ENCODE data around the gene UNC13C.
"Not testable (repeated sequence)": the region's sequence is repeated elsewhere in the genome, so short reads cannot be mapped to it uniquely, and the experiment has no call there.

Gene UNC13C

DNA sequence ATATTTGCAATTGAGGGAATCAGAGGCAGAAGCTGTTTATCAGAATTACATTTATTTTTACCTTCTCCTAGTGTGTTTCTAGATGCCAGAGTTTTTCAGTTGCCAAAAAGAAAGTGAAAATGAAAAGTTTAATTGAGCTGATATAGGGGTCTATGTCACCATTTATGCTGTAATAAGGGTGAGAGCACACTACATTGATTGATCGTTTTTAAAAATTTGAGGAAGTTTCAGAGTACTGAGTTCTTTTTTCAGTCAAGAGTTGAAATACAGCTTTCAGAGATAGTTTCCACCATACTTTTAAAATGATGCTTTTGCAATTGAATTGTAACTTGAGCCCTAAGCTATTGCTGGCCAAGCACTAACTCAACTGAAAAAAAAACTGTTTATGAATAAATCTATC is 326.9 kb downstream of the UNC13C start:
- DNase-seq (ENCODE audit: low read depth in 3 of 3), result no peak

- no peak for DNase-seq (ENCODE audit: low read depth in 3 of 3)
These were observed 329.1 kb downstream of the UNC13C start for GRCh38 chr15:54307252-54307902.

- no peak for DNase-seq (ENCODE audit: low read depth in 3 of 3)
These were observed 329.7 kb downstream of the UNC13C start for GRCh38 chr15:54307926-54308325.

DNA sequence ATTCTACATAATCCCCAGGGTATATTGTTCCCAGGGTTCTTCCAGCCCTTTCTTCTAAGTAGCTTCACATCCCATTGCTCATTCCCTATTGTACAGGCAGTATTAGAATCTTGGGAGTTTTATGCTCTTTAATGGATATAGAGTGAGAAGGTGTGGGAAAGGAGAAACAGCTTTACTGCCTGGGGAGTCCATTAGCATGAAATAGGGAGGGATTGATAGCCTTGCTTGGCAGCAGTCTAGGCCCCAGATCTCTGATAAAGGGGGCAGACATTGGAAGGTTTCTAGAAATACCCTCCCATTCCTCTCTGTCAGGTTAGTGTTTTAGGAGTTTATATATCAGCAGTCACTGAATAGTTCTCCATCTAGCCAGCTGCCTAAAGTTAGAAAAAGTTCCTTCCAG is 334.3 kb downstream of the UNC13C start:
- DNase-seq (ENCODE audit: low read depth in 3 of 3), result no peak

GRCh38 chr15:54321426-54321825 is 343.2 kb downstream of the UNC13C start:
- no peak for DNase-seq (ENCODE audit: low read depth in 3 of 3)

GRCh38 chr15:54322341-54322740 is 344.1 kb downstream of the UNC13C start:
- no peak for DNase-seq (ENCODE audit: low read depth in 3 of 3)

- no peak for DNase-seq (ENCODE audit: low read depth in 3 of 3)
These were observed 367.1 kb downstream of the UNC13C start for GRCh38 chr15:54345301-54345700.

- no peak for DNase-seq (ENCODE audit: low read depth in 3 of 3)
These were observed 367.6 kb downstream of the UNC13C start for GRCh38 chr15:54345827-54346226.

GRCh38 chr15:54347082-54347827 is 369.0 kb downstream of the UNC13C start:
- DNase-seq (ENCODE audit: low read depth in 3 of 3), result no peak

DNA sequence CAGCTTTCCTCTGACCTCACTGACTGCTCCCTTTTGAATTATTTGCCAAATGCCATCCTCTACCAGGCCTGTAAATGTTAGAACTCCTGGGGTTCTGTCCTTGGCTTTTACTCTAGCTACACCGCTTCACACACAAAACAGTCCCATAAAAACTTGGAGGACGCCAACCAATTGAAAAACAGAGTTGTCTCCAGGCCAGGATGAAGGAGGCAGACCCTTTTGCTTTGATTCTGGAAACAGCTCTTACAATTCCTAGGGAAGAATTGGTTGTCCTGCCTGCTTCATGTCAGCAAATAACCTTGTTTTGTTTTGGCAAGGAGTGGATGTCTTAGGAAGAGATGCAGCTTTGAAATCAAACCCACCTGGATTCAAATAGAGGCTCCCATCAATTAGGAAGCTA is 375.5 kb downstream of the UNC13C start:
- DNase-seq (ENCODE audit: low read depth in 3 of 3), result no peak

GRCh38 chr15:54354341-54354740 is 376.1 kb downstream of the UNC13C start:
- no peak for DNase-seq (ENCODE audit: low read depth in 3 of 3)

GRCh38 chr15:54364961-54365360 is 386.7 kb downstream of the UNC13C start:
- no peak for DNase-seq (ENCODE audit: low read depth in 3 of 3)

GRCh38 chr15:54373332-54373731 is 395.1 kb downstream of the UNC13C start:
- DNase-seq (ENCODE audit: low read depth in 3 of 3), result no peak

DNA sequence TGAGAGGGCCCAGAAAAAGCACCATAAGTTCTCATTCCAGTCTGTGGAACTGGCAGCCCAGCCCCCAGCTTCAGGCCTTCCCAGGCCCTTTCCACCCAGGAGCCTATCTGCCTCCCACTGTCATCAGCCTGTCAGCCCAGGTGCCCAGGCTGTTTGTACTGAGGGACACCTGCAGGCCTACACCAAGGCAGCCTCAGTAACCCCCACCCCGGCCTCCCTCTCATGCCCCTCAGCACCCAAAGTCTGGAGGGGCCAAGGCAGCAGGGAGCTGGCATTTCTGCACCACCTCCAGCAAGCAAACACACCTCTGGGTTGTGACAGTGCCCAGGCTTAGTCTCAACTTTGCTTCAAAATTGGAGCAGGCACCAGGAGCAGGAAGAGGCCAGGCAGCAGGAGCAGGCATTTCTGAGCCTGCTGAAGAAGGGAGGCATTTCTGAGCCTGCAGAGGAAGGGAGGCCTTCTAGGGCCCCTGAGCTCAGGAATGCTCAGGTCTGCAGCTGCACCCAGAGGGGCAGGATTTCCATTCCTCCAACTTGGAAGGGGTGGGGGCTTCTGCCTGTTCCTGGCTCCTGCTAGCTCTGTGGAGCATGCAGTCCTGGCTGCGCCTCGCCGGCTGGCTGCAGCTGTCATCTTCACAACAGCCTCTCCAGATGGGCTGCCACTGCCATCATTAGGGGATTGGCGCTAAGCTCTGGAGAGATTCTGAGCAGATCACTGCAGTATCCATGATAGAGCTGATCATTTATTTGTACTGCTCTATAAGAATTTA is 396.1 kb downstream of the UNC13C start:
- DNase-seq (ENCODE audit: low read depth in 3 of 3), result no peak

DNA sequence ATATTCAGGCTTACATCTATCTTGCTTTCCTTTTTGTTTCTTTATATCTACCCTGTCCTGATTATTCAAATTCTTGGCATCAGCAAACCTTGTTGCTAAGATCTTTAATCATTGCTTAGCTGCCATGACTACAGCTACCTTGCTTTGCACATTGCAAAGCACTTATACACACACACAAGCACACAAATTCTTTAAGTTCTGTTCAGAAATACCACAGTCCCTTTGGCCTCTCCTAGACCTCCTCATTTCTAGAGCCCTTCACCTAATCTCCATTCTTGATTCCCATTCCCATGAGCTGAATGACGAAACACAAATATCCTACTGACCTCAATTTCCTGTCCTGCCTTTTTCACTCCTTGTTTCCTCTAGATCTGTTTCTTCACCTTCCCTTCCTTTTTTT is 409.6 kb downstream of the UNC13C start:
- DNase-seq (ENCODE audit: low read depth in 3 of 3), result no peak

DNA sequence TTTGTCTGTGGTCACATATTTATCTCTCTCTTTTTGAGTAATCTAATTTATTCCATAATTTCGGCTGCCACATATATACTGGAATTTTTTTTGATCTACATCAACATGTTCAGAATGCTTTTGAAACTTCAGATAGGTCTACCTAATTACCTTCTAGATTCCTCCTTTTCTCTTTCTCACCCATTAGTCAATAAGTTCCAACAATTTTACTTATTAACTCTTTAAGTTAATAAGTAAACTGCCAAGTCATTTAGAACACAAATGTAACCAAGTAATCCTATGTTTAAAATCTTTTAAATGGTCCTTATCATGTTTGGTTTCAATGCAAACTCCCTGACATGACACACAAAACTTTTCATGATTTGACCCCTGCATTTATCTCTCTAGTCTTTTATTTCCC is 410.5 kb downstream of the UNC13C start:
- DNase-seq (ENCODE audit: low read depth in 3 of 3), result no peak

DNA sequence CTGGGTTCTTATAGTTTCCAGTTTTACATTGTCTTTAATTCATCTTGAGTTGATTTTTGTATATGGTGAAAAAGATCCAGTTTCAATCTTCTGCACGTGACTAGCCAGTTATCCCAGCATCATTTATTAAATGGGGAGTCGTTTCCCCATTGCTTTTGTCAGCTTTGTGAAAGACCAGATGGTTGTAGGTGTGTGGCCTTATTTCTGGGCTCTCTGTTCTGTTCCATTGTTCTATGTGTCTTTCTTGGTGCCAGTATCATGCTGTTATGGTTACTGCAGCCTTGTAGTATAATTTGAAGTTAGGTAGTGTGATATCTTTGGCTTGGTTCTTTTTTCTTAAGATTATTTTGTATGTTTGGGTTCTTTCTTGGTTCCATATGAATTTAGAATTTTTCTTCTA is 432.2 kb downstream of the UNC13C start:
- DNase-seq (ENCODE audit: low read depth in 3 of 3), result no peak

DNA sequence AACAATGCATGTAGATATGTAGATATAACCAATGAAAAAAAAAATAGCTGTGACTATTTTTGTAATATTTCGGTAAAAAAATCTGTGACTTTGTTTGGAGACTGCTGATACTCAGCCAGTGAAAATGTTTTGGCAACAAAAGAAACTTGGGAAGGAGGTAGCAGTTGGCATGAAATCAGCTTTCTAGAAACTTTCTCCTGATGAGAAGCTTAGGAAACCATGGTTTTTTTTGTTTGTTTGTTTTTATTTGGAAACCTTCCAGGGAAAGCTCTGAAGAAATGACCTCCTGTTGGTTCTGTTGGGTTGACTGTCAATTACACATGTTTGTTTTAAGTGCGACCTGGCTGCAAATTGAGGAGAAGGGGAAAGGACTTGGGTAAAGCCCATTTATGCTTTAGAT is 445.9 kb downstream of the UNC13C start:
- no peak for DNase-seq (ENCODE audit: low read depth in 3 of 3)

DNA sequence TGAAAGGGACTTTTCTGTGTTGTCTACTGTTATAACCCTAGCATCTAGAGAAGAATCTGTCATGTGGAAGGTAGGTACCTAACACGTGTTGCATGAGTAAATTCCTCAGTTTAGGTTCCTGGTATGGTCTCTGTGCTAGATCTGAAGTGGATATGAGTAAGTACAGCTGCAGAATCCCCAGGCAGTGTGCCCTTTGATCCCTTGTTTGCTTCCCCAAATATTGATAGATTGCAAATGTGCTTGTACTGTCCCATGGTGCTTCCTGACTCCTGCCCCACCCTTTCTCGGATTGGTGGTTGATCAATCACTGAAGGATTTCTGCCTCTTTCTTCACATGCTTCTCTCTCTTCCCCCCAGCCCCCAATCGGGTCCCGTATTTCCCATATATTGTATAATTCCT is 450.4 kb downstream of the UNC13C start:
- DNase-seq (ENCODE audit: low read depth in 3 of 3), result no peak

DNA sequence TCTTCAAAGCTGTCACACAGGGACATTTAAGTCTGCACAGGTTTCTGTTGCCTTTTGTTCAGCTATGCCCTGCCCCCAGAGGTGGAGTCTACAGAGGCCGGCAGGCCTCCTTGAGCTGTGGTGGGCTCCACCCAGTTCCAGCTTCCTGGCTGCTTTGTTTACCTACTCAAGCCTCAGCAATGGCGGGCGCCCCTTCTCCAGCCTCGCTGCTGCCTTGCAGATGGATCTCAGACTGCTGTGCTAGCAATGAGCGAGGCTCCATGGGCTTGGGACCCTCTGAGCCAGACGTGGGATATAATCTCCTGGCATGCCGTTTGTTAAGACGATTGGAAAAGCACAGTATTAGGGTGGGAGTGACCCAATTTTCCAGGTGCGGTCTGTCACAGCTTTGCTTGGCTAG is 472.0 kb downstream of the UNC13C start:
- DNase-seq (ENCODE audit: low read depth in 3 of 3), result not testable (repeated sequence)

DNA sequence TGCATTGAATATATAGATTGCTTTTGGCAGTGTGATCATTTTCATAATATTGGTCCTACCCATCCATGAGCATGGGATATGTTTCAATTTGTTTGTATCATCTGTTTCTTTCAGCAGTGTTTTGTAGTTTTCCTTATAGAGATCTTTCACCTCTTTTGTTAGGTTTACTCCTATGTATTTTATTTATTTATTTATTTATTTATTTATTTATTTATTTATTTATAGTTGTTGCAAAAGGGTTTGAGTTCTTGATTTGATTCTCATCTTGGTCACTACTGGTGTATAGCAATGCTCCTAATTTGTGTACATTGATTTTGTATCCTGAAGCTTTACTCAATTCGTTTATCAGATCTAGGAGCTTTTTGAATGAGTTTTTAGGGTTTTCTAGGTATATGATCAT is 478.2 kb downstream of the UNC13C start:
- no peak for DNase-seq (ENCODE audit: low read depth in 3 of 3)

GRCh38 chr15:54462511-54462913 is 484.3 kb downstream of the UNC13C start:
- no peak for DNase-seq (ENCODE audit: low read depth in 3 of 3)

DNA sequence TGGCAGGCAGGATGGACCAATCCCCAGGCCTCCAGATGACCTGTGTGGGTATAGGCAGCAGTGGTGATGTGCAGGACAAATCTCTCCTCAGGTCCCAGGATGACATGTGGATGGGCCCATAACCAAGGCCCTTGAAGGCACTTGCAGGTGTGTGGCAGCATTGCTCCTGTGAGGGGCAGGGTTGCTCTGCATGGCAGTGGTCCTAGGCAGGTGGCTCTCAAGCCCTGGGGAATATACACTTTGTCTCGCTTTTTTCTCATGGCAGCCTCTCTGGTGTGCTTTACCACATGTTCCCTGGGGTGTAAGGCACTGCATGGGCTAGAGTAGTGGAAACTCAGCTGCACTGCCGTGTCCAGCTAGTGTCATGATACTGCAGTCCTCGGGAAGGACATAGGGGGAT is 503.6 kb downstream of the UNC13C start:
- DNase-seq (ENCODE audit: low read depth in 3 of 3), result no peak

Measured in stimulated activated CD4-positive, alpha-beta T cell treated with anti-CD3 and anti-CD28 coated beads, TNF-alpha, amount 100 ng/mL, for 48 hours (primary cell).